VCaP (cell line): Measurements from ENCODE around the gene DNAJC19.

Experiments
- H3K27ac ChIP-seq: fragments of 450-650 bp; 2 replicates; pipeline ENCODE4 v1.5.1; 2017
- CTCF ChIP-seq: fragments of 450-650 bp; conservative IDR thresholded peaks from 2 replicates; pipeline ENCODE4 v1.5.1; 2017; ENCODE audit warnings: mild to moderate bottlenecking, moderate library complexity

Gene DNAJC19

GRCh38 chr3:180980611-180981010 lies 8.9 kb downstream of the DNAJC19 start:
- TF ChIP-seq CTCF, result no peak
- no peak overlapping the region for H3K27ac ChIP-seq

GRCh38 chr3:180979961-180980360 lies 9.6 kb downstream of the DNAJC19 start:
- TF ChIP-seq CTCF, result no peak
- no peak overlapping the region for H3K27ac ChIP-seq

GRCh38 chr3:180977498-180977897 lies 12.0 kb downstream of the DNAJC19 start:
- no peak for TF ChIP-seq CTCF
- H3K27ac ChIP-seq, result no peak overlapping the region

GRCh38 chr3:180974286-180974685 lies 15.2 kb downstream of the DNAJC19 start:
- no peak overlapping the region for H3K27ac ChIP-seq
- TF ChIP-seq CTCF, result no peak

- no peak for TF ChIP-seq CTCF
- no peak overlapping the region for H3K27ac ChIP-seq
These were observed 16.0 kb downstream of the DNAJC19 start for GRCh38 chr3:180973543-180973942.

GRCh38 chr3:180970931-180971330 lies 18.6 kb downstream of the DNAJC19 start:
- TF ChIP-seq CTCF, result no peak
- no peak overlapping the region for H3K27ac ChIP-seq

GRCh38 chr3:180962530-180962929 lies 27.0 kb downstream of the DNAJC19 start:
- TF ChIP-seq CTCF, result no peak

GRCh38 chr3:180961552-180961951 lies 28.0 kb downstream of the DNAJC19 start:
- no peak for TF ChIP-seq CTCF
- no peak overlapping the region for H3K27ac ChIP-seq

More at GRCh38 chr3:180962530-180962929, 27.0 kb downstream of the DNAJC19 start:
- no peak overlapping the region for H3K27ac ChIP-seq
